GM19023 (cell line): ENCODE measurements around the gene BPIFB3.
"Not testable (repeated sequence)": the region's sequence is repeated elsewhere in the genome, so short reads cannot be mapped to it uniquely, and the experiment has no call there.

ENCODE experiments used
- ATAC-seq: cut with Tn5 transposase; IDR thresholded peaks from one replicate; pipeline ENCODE4 v1.9.1; 2021; ENCODE audit warnings: mild to moderate bottlenecking, moderate library complexity; ENCODE audit not compliant: unreplicated experiment

Gene BPIFB3

GRCh38 chr20:33027769-33028751 lies 25.6 kb upstream of the BPIFB3 start:
- ATAC-seq, result no peak

DNA sequence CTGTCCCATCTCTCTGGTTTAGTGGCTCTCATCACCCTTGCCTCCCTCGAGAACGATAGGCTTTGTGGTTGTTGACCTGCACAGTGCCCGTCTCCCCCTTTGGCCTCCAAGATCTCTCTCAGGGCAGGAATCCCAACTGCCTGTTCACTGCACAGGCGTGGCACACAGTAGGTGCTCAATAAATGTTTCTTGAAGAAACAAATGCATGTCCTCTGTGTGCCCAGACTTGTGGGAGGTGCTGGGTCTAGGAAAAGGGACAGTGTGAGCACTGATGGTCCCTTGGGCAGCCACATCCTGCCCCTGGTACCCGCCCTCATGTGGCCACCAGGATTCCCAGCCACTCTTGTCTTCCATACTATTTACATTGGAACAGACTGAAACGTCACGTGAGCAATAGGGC lies 24.8 kb upstream of the BPIFB3 start:
- ATAC-seq, result no peak

DNA sequence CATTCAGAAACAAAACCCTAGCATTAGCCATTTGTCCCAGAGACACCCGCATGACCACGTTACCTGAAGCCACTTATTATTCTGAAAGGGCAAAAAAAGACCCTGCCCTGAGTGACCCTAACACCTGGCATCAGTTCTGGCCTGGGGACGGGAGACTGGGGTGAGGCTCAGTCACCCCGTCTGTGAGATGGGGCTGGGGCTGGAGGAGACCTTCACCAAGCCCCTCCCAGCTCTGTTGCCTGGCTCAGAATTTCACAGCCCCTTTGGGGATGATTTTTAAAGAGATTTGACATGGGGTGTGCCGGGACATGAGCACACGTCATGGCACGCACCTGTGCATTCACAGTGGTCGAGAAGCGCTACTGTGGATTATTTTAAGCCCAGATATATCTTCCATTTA lies 23.6 kb upstream of the BPIFB3 start:
- ATAC-seq, result no peak

DNA sequence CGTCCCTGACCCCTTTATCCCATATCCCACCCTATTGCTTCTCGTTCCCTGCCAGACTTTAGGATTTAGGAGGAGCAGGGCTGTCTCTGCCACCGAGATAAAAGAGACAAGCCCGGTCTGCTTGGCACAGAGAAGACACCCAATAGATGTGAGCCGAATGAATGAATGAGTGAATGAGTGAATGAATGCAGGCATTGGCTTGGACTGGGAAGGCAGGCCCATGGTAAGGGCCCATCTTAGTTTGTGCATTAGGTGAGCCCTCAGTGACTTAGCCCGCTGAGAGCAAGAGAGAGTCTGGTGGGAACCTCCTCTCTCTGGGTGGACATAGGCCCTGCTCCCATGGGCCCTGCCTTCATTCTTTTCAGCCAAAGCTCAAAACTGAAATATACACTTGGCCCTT lies 23.1 kb upstream of the BPIFB3 start:
- ATAC-seq, result no peak

- no peak for ATAC-seq
Measured at GRCh38 chr20:33031531-33031930, 22.2 kb upstream of the BPIFB3 start, which contains the start of gene BPIFB6. TSS of gene BPIFB6 (plus strand) at chr20:33031648. CDS start at chr20:33031648, 0 bp downstream.

GRCh38 chr20:33032555-33032954 lies 21.1 kb upstream of the BPIFB3 start:
- no peak for ATAC-seq

DNA sequence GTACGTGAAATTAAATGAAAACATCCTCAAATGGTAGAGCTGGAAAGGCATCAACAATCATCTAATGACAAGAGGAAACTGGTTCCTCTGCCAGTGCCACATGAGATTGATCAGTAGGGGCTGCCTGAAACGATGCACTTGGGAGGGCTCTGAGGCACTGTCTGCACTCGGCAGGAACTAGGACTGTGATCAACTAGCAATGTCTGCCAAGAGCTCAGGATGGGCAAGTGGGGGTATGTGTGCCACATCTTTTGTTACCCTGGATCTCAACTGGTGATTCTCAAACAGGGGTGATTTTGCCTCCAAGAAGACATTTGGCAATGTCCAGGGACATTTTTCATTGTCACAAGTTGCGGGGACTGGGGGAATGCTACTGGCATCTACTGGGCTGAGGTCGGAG lies 20.3 kb upstream of the BPIFB3 start:
- no peak for ATAC-seq

- no peak for ATAC-seq
Measured at GRCh38 chr20:33034115-33034514, 19.6 kb upstream of the BPIFB3 start.

- no peak for ATAC-seq
Measured at GRCh38 chr20:33034901-33035492, 18.7 kb upstream of the BPIFB3 start.

- ATAC-seq, result no peak
Measured at GRCh38 chr20:33037456-33037855, 16.2 kb upstream of the BPIFB3 start.

GRCh38 chr20:33038243-33038642 lies 15.5 kb upstream of the BPIFB3 start:
- no peak for ATAC-seq

GRCh38 chr20:33042430-33042829 lies 11.3 kb upstream of the BPIFB3 start:
- no peak for ATAC-seq

GRCh38 chr20:33042983-33043730 lies 10.5 kb upstream of the BPIFB3 start:
- no peak for ATAC-seq

DNA sequence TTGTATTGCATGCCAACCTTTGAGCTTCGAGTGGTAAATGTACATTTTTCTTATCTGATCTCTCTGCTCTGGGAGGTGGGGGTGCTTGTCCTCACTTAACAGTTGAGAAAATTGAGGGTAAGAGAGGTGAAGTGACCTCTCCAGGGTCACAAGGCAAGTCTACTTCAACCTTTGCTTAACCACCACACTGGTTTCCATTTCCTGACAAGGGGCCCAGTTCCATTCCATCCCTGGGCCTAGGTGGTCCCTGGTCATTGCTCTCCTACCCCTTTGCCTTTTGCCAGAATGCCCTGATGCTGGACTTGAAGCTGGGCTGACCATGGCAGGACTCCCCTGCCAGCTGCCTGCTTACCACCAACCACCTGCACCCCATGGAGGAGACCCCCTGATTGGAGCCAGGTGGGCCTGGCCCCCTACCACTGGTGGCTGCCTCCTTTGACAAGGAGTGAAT lies 9.9 kb upstream of the BPIFB3 start:
- no peak for ATAC-seq

DNA sequence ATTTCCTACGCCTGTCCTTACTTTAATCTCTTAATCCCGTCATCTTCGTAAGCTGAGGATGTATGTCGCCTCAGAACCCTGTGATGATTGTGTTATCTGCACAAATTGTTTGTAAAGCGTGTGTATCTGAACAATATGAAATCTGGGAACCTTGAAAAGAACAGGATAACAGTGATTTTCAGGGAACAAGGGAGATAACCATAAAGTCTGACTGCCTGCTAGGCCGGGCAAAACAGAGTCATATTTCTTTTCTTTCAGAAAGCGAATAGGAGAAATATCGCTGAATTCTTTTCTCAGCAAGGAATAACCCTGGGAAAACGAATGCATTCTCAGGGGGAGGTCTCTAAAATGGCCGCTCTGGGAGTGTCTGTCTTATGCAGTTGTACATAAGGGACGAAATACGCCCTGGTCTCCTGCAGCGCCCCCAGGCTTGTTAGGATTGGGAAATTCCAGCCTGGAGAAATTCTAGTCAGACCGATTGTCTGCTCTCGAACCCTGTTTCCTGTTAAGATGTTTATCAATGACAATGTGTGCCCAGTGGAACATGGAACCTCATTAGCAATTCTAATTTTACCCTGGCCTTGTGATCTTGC lies 8.5 kb upstream of the BPIFB3 start:
- not testable (repeated sequence) for ATAC-seq

DNA sequence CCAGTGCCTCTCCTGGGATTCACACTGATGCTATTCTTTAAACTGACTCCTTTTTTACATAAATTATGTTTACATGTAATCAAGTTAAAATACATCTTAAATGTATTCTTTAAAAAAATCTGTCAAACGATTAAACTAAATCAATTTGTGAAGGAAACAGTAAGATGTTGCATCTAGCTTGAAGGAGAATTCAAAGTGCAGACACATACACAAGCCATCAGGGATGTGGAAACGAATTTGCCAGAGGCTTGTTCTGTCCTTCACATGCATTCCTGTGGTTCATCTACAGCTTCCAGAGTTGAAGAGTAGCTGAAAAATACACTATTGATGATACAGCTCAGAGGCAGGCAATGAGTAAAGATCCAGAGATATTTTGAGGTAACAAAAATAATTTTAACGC lies 7.3 kb upstream of the BPIFB3 start:
- ATAC-seq, result no peak

- ATAC-seq, result no peak
Measured at GRCh38 chr20:33051333-33051732, 2.4 kb upstream of the BPIFB3 start.

- ATAC-seq, result no peak
Measured at GRCh38 chr20:33054381-33054780, 678 bp downstream of the BPIFB3 start.

GRCh38 chr20:33054791-33055190 lies 1.1 kb downstream of the BPIFB3 start:
- ATAC-seq, result no peak

DNA sequence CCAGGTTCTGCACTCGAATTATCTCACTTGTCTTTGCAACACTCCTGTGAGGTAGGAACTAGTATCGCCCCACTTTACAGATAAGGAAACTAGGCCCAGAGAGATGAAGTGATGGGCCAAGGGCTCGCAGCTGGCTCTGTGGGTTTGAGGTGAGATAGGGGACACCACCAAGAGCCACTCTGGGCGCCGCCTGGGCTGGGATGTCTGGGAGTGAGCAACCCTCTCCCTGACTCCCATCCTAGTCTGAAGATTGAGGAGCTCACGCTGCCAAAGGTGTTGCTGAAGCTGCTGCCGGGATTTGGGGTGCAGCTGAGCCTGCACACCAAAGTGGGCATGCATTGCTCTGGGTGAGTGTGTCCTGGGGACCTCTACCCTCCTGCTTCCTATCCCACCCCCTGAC lies 5.4 kb downstream of the BPIFB3 start:
- ATAC-seq, result no peak
